WTC11 (cell line): ENCODE results near the gene RAB11FIP3. TPM values are rescaled to one million over a fixed set of nuclear protein-coding genes. Genes with fewer than 3 reads are reported as not detected.

ENCODE experiments used
- ATAC-seq: fragments of 200-7000 bp; cut with Tn5 transposase; 2 replicates; pipeline ENCODE4 v1.10.0; 2021; ENCODE audit warnings: mild to moderate bottlenecking, moderate library complexity
- CTCF ChIA-PET: fragments of 300-600 bp; sonication (Branson Sonifier 250); formaldehyde crosslinking; loops from one replicate; lab custom pipeline; 2021; ENCODE audit warnings: antibody characterized with exemption; lab: Charles Lee
- POLR2A ChIA-PET: fragments of 350-600 bp; sonication (Branson Sonifier 250); formaldehyde crosslinking; loops from one replicate; lab custom pipeline; 2021; ENCODE audit warnings: antibody characterized with exemption; lab: Charles Lee
- DNase-seq: peaks from one replicate; pipeline ENCODE4 v3.0.0; 2021; ENCODE audit warnings: low spot score
- H3K27ac Mint-ChIP-seq: 2 replicates; pipeline ENCODE4 v1.8.0; 2021; ENCODE audit warnings: mixed read lengths
- H3K27me3 Mint-ChIP-seq: 2 replicates; pipeline ENCODE4 v1.8.0; 2021; ENCODE audit warnings: low read depth, mild to moderate bottlenecking, moderate library complexity, mixed read lengths
- H3K36me3 Mint-ChIP-seq: 2 replicates; pipeline ENCODE4 v1.8.0; 2021; ENCODE audit warnings: mixed read lengths
- H3K4me1 Mint-ChIP-seq: 2 replicates; pipeline ENCODE4 v1.8.0; 2022; ENCODE audit warnings: mixed read lengths
- H3K4me3 Mint-ChIP-seq: 2 replicates; pipeline ENCODE4 v1.8.0; 2021; ENCODE audit warnings: mild to moderate bottlenecking, moderate library complexity, mixed read lengths
- H3K9me3 Mint-ChIP-seq: 2 replicates; pipeline ENCODE4 v1.8.0; 2021; ENCODE audit warnings: mixed read lengths
- ATF1 ChIP-seq: sonication (generic); formaldehyde crosslinking; IDR thresholded peaks from 2 replicates; pipeline ENCODE4 v1.8.1; 2023; ENCODE audit warnings: mild to moderate bottlenecking, moderate library complexity, missing genetic modification reagents
- ESRRA ChIP-seq: sonication (generic); formaldehyde crosslinking; IDR thresholded peaks from 2 replicates; pipeline ENCODE4 v1.8.1; 2022; ENCODE audit warnings: mild to moderate bottlenecking, missing genetic modification reagents, borderline replicate concordance
- FOXJ3 ChIP-seq: sonication (generic); formaldehyde crosslinking; IDR thresholded peaks from 2 replicates; pipeline ENCODE4 v1.9.0; 2021; ENCODE audit warnings: missing genetic modification reagents, mild to moderate bottlenecking, borderline replicate concordance
- FOXK1 ChIP-seq: sonication (generic); formaldehyde crosslinking; IDR thresholded peaks from 2 replicates; pipeline ENCODE4 v1.8.0; 2022; ENCODE audit warnings: mild to moderate bottlenecking, moderate library complexity, missing genetic modification reagents
- KAT7 ChIP-seq: sonication (generic); formaldehyde crosslinking; IDR thresholded peaks from 2 replicates; pipeline ENCODE4 v1.8.1; 2023; ENCODE audit warnings: missing genetic modification reagents, mild to moderate bottlenecking, borderline replicate concordance
- MXD4 ChIP-seq: fragments of 250-450 bp; sonication (Bioruptor Pico); IDR thresholded peaks from 2 replicates; pipeline ENCODE4 v1.8.0; 2021; ENCODE audit warnings: mild to moderate bottlenecking, moderate library complexity, borderline replicate concordance
- RELA ChIP-seq: sonication (generic); formaldehyde crosslinking; IDR thresholded peaks from 2 replicates; pipeline ENCODE4 v1.8.1; 2022; ENCODE audit warnings: missing genetic modification reagents, mild to moderate bottlenecking, borderline replicate concordance
- SP1 ChIP-seq: sonication (generic); formaldehyde crosslinking; conservative IDR thresholded peaks from 2 replicates; pipeline ENCODE4 v1.8.1; 2022; ENCODE audit warnings: missing genetic modification reagents
- TEAD1 ChIP-seq: sonication (generic); formaldehyde crosslinking; IDR thresholded peaks from 2 replicates; pipeline ENCODE4 v1.8.0; 2022; ENCODE audit warnings: mild to moderate bottlenecking, missing genetic modification reagents
- ZNF263 ChIP-seq: sonication (generic); formaldehyde crosslinking; IDR thresholded peaks from 2 replicates; pipeline ENCODE4 v1.8.1; 2022; ENCODE audit warnings: low read depth, mild to moderate bottlenecking, moderate library complexity, missing genetic modification reagents
- total RNA-seq: library from RNA; stranded (reverse); gene quantifications from 3 replicates; pipeline ENCODE4 v1.2.3, GENCODE V29; 2021
- TF ChIP-seq, protein P1 (sequence below): sonication (generic); formaldehyde crosslinking; IDR thresholded peaks from 2 replicates; pipeline ENCODE4 v1.8.1; 2022; ENCODE audit warnings: low read depth, mild to moderate bottlenecking, moderate library complexity, missing genetic modification reagents, borderline replicate concordance
- TF ChIP-seq, protein P2 (sequence below): fragments of 250-450 bp; sonication (Bioruptor Pico); IDR thresholded peaks from 2 replicates; pipeline ENCODE4 v1.9.0; 2021; ENCODE audit warnings: moderate library complexity, mild to moderate bottlenecking, inconsistent platforms, borderline replicate concordance
- TF ChIP-seq, protein P3 (sequence below): fragments of 200-600 bp; IDR thresholded peaks from 2 replicates; pipeline ENCODE4 v1.8.0; 2022; ENCODE audit warnings: antibody characterized with exemption
- TF ChIP-seq, protein P4 (sequence below): sonication (generic); formaldehyde crosslinking; IDR thresholded peaks from 2 replicates; pipeline ENCODE4 v1.8.0; 2023; ENCODE audit warnings: mild to moderate bottlenecking, missing genetic modification reagents
- TF ChIP-seq, protein P5 (sequence below): sonication (generic); formaldehyde crosslinking; IDR thresholded peaks from 2 replicates; pipeline ENCODE4 v1.8.1; 2022; ENCODE audit warnings: missing genetic modification reagents, borderline replicate concordance
- TF ChIP-seq, protein P6 (sequence below): sonication (generic); formaldehyde crosslinking; conservative IDR thresholded peaks from 2 replicates; pipeline ENCODE4 v1.8.1; 2022; ENCODE audit warnings: mild to moderate bottlenecking, missing genetic modification reagents
- TF ChIP-seq, protein P7 (sequence below): sonication (generic); formaldehyde crosslinking; IDR thresholded peaks from 2 replicates; pipeline ENCODE4 v1.8.1; 2023; ENCODE audit warnings: mild to moderate bottlenecking, missing genetic modification reagents, moderate library complexity
- TF ChIP-seq, protein P8 (sequence below): sonication (generic); formaldehyde crosslinking; IDR thresholded peaks from 2 replicates; pipeline ENCODE4 v1.8.0; 2023; ENCODE audit warnings: missing genetic modification reagents, mild to moderate bottlenecking, borderline replicate concordance

The RAB11FIP3 gene
- total RNA-seq, 1 experiment from 2014 or later: 38.6 TPM

DNA sequence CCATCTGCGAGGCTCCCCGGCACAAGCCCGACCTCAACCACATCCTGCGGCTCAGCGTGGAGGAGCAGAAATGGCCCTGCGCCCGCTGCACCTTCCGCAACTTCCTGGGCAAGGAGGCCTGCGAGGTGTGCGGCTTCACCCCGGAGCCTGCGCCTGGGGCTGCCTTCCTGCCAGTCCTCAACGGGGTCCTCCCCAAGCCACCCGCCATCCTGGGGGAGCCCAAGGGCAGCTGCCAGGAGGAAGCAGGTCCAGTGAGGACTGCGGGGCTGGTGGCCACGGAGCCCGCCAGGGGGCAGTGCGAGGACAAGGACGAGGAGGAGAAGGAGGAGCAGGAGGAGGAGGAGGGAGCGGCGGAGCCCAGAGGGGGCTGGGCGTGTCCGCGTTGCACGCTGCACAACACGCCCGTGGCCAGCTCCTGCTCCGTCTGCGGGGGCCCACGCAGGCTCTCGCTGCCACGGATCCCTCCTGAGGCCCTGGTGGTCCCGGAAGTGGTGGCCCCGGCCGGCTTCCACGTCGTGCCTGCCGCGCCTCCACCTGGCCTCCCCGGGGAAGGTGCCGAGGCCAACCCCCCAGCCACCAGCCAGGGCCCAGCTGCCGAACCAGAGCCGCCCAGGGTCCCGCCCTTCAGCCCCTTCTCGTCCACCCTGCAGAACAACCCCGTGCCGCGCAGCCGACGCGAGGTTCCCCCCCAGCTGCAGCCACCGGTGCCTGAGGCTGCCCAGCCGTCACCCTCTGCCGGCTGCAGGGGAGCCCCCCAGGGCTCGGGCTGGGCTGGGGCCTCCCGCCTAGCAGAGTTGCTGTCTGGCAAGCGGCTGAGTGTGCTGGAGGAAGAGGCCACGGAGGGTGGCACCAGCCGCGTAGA, 121.7 kb downstream of the RAB11FIP3 start (continued):
- TF ChIP-seq KAT7 (CRISPR knock-in tag) (no peak), FOXK1 (CRISPR knock-in tag) (no peak)
- TF ChIP-seq, protein P1, sequence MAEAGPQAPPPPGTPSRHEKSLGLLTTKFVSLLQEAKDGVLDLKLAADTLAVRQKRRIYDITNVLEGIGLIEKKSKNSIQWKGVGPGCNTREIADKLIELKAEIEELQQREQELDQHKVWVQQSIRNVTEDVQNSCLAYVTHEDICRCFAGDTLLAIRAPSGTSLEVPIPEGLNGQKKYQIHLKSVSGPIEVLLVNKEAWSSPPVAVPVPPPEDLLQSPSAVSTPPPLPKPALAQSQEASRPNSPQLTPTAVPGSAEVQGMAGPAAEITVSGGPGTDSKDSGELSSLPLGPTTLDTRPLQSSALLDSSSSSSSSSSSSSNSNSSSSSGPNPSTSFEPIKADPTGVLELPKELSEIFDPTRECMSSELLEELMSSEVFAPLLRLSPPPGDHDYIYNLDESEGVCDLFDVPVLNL (CRISPR knock-in tag): no peak
- TF ChIP-seq, protein P2, sequence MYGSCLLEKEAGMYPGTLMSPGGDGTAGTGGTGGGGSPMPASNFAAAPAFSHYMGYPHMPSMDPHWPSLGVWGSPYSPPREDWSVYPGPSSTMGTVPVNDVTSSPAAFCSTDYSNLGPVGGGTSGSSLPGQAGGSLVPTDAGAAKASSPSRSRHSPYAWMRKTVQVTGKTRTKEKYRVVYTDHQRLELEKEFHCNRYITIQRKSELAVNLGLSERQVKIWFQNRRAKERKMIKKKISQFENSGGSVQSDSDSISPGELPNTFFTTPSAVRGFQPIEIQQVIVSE (CRISPR knock-in tag): no peak
- TF ChIP-seq, protein P3, sequence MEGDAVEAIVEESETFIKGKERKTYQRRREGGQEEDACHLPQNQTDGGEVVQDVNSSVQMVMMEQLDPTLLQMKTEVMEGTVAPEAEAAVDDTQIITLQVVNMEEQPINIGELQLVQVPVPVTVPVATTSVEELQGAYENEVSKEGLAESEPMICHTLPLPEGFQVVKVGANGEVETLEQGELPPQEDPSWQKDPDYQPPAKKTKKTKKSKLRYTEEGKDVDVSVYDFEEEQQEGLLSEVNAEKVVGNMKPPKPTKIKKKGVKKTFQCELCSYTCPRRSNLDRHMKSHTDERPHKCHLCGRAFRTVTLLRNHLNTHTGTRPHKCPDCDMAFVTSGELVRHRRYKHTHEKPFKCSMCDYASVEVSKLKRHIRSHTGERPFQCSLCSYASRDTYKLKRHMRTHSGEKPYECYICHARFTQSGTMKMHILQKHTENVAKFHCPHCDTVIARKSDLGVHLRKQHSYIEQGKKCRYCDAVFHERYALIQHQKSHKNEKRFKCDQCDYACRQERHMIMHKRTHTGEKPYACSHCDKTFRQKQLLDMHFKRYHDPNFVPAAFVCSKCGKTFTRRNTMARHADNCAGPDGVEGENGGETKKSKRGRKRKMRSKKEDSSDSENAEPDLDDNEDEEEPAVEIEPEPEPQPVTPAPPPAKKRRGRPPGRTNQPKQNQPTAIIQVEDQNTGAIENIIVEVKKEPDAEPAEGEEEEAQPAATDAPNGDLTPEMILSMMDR: peak; percentile 38; the same call in 1 of the 2 replicates
- TF ChIP-seq, all 79 proteins: peak for 2

DNA sequence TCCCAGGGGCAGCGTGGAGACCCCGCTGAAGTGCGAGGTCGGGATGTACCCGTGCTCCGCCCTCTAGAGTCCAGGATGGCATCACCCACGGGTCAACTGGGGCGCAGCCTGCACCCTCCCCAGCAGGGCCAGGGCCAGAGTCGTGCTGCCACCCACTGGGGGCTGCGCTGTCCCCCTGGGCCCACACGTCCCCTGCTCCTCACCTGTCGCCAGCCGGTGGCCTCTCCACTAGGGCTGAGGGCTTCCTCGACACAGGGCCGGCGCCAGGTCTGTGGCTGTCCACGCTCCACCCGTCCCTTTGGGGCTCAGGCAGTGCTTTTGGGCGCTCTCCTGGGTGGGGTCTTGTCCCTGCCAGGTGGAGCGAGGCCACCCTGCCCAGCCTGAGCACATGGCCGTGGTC, 123.1 kb downstream of the RAB11FIP3 start:
- Mint-ChIP-seq H3K4me3 (no peak overlapping the region), H3K36me3 (no peaks in the 10 kb centered on the region), H3K27me3 (no peaks in the 10 kb centered on the region), H3K27ac (no peak overlapping the region), H3K9me3 (no peaks in the 10 kb centered on the region), H3K4me1 (no peaks in the 10 kb centered on the region)
- ChIA-PET POLR2A (no interaction called here), CTCF (no interaction called here)
- ATAC-seq (no peak), DNase-seq (no peak)
- TF ChIP-seq, protein P4, sequence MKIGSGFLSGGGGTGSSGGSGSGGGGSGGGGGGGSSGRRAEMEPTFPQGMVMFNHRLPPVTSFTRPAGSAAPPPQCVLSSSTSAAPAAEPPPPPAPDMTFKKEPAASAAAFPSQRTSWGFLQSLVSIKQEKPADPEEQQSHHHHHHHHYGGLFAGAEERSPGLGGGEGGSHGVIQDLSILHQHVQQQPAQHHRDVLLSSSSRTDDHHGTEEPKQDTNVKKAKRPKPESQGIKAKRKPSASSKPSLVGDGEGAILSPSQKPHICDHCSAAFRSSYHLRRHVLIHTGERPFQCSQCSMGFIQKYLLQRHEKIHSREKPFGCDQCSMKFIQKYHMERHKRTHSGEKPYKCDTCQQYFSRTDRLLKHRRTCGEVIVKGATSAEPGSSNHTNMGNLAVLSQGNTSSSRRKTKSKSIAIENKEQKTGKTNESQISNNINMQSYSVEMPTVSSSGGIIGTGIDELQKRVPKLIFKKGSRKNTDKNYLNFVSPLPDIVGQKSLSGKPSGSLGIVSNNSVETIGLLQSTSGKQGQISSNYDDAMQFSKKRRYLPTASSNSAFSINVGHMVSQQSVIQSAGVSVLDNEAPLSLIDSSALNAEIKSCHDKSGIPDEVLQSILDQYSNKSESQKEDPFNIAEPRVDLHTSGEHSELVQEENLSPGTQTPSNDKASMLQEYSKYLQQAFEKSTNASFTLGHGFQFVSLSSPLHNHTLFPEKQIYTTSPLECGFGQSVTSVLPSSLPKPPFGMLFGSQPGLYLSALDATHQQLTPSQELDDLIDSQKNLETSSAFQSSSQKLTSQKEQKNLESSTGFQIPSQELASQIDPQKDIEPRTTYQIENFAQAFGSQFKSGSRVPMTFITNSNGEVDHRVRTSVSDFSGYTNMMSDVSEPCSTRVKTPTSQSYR: no peak
- TF ChIP-seq SP1 (CRISPR knock-in tag) (no peak), RELA (CRISPR knock-in tag) (no peak), MXD4 (no peak), ESRRA (no peak), ZNF263 (CRISPR knock-in tag) (no peak), ATF1 (no peak), FOXK1 (CRISPR knock-in tag) (no peak), FOXJ3 (no peak), TEAD1 (CRISPR knock-in tag) (no peak)
- TF ChIP-seq, protein P5, sequence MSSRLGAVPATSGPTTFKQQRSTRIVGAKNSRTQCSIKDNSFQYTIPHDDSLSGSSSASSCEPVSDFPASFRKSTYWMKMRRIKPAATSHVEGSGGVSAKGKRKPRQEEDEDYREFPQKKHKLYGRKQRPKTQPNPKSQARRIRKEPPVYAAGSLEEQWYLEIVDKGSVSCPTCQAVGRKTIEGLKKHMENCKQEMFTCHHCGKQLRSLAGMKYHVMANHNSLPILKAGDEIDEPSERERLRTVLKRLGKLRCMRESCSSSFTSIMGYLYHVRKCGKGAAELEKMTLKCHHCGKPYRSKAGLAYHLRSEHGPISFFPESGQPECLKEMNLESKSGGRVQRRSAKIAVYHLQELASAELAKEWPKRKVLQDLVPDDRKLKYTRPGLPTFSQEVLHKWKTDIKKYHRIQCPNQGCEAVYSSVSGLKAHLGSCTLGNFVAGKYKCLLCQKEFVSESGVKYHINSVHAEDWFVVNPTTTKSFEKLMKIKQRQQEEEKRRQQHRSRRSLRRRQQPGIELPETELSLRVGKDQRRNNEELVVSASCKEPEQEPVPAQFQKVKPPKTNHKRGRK: no peak
- TF ChIP-seq, protein P6, sequence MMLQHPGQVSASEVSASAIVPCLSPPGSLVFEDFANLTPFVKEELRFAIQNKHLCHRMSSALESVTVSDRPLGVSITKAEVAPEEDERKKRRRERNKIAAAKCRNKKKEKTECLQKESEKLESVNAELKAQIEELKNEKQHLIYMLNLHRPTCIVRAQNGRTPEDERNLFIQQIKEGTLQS: no peak
- TF ChIP-seq, protein P7, sequence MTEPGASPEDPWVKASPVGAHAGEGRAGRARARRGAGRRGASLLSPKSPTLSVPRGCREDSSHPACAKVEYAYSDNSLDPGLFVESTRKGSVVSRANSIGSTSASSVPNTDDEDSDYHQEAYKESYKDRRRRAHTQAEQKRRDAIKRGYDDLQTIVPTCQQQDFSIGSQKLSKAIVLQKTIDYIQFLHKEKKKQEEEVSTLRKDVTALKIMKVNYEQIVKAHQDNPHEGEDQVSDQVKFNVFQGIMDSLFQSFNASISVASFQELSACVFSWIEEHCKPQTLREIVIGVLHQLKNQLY (CRISPR knock-in tag): no peak
- TF ChIP-seq, protein P8, sequence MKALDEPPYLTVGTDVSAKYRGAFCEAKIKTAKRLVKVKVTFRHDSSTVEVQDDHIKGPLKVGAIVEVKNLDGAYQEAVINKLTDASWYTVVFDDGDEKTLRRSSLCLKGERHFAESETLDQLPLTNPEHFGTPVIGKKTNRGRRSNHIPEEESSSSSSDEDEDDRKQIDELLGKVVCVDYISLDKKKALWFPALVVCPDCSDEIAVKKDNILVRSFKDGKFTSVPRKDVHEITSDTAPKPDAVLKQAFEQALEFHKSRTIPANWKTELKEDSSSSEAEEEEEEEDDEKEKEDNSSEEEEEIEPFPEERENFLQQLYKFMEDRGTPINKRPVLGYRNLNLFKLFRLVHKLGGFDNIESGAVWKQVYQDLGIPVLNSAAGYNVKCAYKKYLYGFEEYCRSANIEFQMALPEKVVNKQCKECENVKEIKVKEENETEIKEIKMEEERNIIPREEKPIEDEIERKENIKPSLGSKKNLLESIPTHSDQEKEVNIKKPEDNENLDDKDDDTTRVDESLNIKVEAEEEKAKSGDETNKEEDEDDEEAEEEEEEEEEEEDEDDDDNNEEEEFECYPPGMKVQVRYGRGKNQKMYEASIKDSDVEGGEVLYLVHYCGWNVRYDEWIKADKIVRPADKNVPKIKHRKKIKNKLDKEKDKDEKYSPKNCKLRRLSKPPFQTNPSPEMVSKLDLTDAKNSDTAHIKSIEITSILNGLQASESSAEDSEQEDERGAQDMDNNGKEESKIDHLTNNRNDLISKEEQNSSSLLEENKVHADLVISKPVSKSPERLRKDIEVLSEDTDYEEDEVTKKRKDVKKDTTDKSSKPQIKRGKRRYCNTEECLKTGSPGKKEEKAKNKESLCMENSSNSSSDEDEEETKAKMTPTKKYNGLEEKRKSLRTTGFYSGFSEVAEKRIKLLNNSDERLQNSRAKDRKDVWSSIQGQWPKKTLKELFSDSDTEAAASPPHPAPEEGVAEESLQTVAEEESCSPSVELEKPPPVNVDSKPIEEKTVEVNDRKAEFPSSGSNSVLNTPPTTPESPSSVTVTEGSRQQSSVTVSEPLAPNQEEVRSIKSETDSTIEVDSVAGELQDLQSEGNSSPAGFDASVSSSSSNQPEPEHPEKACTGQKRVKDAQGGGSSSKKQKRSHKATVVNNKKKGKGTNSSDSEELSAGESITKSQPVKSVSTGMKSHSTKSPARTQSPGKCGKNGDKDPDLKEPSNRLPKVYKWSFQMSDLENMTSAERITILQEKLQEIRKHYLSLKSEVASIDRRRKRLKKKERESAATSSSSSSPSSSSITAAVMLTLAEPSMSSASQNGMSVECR (CRISPR knock-in tag): no peak
- TF ChIP-seq, protein P1 (CRISPR knock-in tag): no peak
